GM12873 (cell line): ENCODE data around the gene WNK1.

Experiments
- CTCF ChIP-seq: IDR thresholded peaks from 2 replicates; pipeline ENCODE4 v1.5.1; 2012; ENCODE audit warnings: low read depth, mild to moderate bottlenecking, moderate library complexity, low read length, control low read depth; ENCODE audit not compliant: insufficient read depth; ENCODE audit errors: missing control alignments

The WNK1 gene

GRCh38 chr12:926641-927040 lies 174.3 kb downstream of the WNK1 start:
- no peak for TF ChIP-seq CTCF

DNA sequence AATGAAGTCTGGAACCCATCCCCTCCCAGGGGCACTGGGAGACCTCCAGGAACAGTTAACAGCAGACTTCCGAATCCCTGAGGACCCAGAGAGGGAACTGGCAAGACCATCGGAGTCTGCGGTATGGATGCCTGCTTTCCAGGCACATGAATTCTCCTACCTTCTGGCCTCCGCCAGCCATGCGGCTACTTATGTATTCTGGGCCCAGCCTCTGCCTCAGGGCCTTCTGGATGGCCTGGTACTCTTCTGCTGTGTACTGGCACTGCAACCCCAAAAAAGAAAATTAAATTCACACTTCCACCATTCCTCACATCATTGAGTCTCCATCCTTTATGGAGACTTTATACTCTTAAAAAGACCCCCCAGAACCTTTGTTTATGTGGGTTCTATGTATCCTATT lies 178.7 kb downstream of the WNK1 start:
- no peak for TF ChIP-seq CTCF

- no peak for TF ChIP-seq CTCF
Measured at GRCh38 chr12:931591-931990, 179.2 kb downstream of the WNK1 start.

GRCh38 chr12:936377-937345 lies 184.3 kb downstream of the WNK1 start:
- no peak for TF ChIP-seq CTCF

GRCh38 chr12:938810-939209 lies 186.4 kb downstream of the WNK1 start:
- TF ChIP-seq CTCF = no peak

DNA sequence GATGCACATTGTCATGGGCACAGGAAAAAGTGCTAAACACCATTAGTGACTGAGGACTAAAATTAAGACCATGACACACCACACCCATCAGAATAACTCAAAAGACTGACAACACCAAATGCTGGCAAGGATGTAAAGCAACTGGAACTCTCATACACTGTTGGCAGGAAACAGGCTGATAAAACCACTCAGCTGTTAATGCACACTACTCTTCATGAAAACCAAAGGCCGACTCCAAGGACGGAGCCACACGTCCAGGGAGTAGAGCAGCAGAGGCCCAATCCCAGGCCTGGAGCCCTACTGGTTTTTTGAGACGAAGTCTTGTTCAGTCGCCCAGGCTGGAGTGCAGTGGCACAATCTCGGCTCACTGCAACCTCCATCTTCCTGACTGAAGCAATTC lies 190.7 kb downstream of the WNK1 start:
- TF ChIP-seq CTCF = no peak

DNA sequence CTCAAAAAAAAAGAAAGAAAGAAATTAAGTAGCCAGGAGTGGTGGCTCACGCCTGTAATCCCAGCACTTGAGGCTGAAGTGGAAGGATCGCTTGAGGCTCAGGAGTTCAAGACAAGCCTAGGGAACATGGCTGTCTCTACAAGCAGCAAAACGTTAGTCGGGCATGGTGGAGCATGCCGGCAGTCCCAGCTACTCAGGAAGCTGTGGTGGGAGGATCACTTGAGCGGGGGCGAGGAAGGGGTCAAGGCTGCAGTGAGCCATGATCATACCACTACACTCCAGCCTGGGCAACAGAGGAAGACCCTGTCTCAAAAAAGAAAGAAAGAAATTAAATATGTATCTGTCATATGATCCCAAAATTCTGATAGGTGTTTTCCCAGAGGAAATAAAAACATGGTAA lies 191.8 kb downstream of the WNK1 start:
- no peak for TF ChIP-seq CTCF
